ENCODE results near the gene FBXO3.
A peak's percentile ranks its signal among the peaks of the same experiment; 100 is the strongest.

The FBXO3 gene

GRCh38 chr11:33722590-33723234, 51.6 kb downstream of the FBXO3 start:
- no CpG with 5 or more reads among the region's 2 CpGs for WGBS (ENCODE audit: extremely low coverage, insufficient coverage, low lambda C conversion rate)
- peak; percentile 53 for DNase-seq
- no peak overlapping the region for H3K4me3 ChIP-seq (ENCODE audit: low read length)
- H3K4me1 ChIP-seq (ENCODE audit: control insufficient read depth, low read depth, low read length) = peaks cover 8% of the 10 kb centered on the region
- H2AK5ac ChIP-seq (ENCODE audit: low read length) = no peak overlapping the region
- no peak overlapping the region for H3K18ac ChIP-seq (ENCODE audit: low read length)
- no peak overlapping the region for H3K4me2 ChIP-seq (ENCODE audit: low read length)
- H3K27me3 ChIP-seq (ENCODE audit: insufficient read depth, low read length, poor library complexity) = no peaks in the 10 kb centered on the region
- no peak overlapping the region for H3K23ac ChIP-seq (ENCODE audit: low read length)
- peaks cover 3% of the 10 kb centered on the region for H3K79me1 ChIP-seq (ENCODE audit: low read length)
- no peak overlapping the region for H2BK120ac ChIP-seq (ENCODE audit: low read depth, low read length)
- no peak overlapping the region for H3K4ac ChIP-seq (ENCODE audit: low read depth, low read length)
- H4K5ac ChIP-seq (ENCODE audit: low read length) = no peak overlapping the region
- no peak overlapping the region for H3K56ac ChIP-seq (ENCODE audit: low read length)
- no peak overlapping the region for H2BK15ac ChIP-seq (replicated peaks; ENCODE audit: low read depth)
- H4K8ac ChIP-seq (ENCODE audit: low read depth, low read length) = no peak overlapping the region
- no peak overlapping the region for H3K27ac ChIP-seq (ENCODE audit: low read depth, low read length)
- no peaks in the 10 kb centered on the region for H3K36me3 ChIP-seq (ENCODE audit: control insufficient read depth, insufficient read depth, low read length)
- no peaks in the 10 kb centered on the region for H3K79me2 ChIP-seq (ENCODE audit: control insufficient read depth, insufficient read depth, low read length)
- H3K9ac ChIP-seq (ENCODE audit: low read length) = no peak overlapping the region
- H2BK5ac ChIP-seq (ENCODE audit: low read length) = no peak overlapping the region

GRCh38 chr11:33721984-33722383, 52.3 kb downstream of the FBXO3 start:
- Histone ChIP-seq H3K27ac (ENCODE audit: low read depth, low read length) (no peak overlapping the region), H3K36me3 (ENCODE audit: control insufficient read depth, insufficient read depth, low read length) (no peaks in the 10 kb centered on the region)

GRCh38 chr11:33721426-33721825, 52.9 kb downstream of the FBXO3 start:
- no CpG with 5 or more reads among the region's 1 CpG for WGBS (ENCODE audit: extremely low coverage, insufficient coverage, low lambda C conversion rate)
- DNase-seq = no peak
- no peak overlapping the region for H4K5ac ChIP-seq (ENCODE audit: low read length)
- no peak overlapping the region for H2BK5ac ChIP-seq (ENCODE audit: low read length)
- H3K56ac ChIP-seq (ENCODE audit: low read length) = no peak overlapping the region
- no peaks in the 10 kb centered on the region for H3K79me2 ChIP-seq (ENCODE audit: control insufficient read depth, insufficient read depth, low read length)
- H3K27ac ChIP-seq (ENCODE audit: low read depth, low read length) = no peak overlapping the region
- H2BK15ac ChIP-seq (replicated peaks; ENCODE audit: low read depth) = no peak overlapping the region
- no peak overlapping the region for H4K8ac ChIP-seq (ENCODE audit: low read depth, low read length)
- H2AK5ac ChIP-seq (ENCODE audit: low read length) = no peak overlapping the region
- H3K23ac ChIP-seq (ENCODE audit: low read length) = no peak overlapping the region
- H3K36me3 ChIP-seq (ENCODE audit: control insufficient read depth, insufficient read depth, low read length) = no peaks in the 10 kb centered on the region
- peaks cover 8% of the 10 kb centered on the region for H3K4me1 ChIP-seq (ENCODE audit: control insufficient read depth, low read depth, low read length)
- H3K9ac ChIP-seq (ENCODE audit: low read length) = no peak overlapping the region
- H3K27me3 ChIP-seq (ENCODE audit: insufficient read depth, low read length, poor library complexity) = no peaks in the 10 kb centered on the region
- no peak overlapping the region for H3K4me3 ChIP-seq (ENCODE audit: low read length)
- no peak overlapping the region for H2BK120ac ChIP-seq (ENCODE audit: low read depth, low read length)
- peaks cover 3% of the 10 kb centered on the region for H3K79me1 ChIP-seq (ENCODE audit: low read length)
- H3K4me2 ChIP-seq (ENCODE audit: low read length) = no peak overlapping the region
- H3K18ac ChIP-seq (ENCODE audit: low read length) = no peak overlapping the region
- no peak overlapping the region for H3K4ac ChIP-seq (ENCODE audit: low read depth, low read length)

More at GRCh38 chr11:33721984-33722383, 52.3 kb downstream of the FBXO3 start:
- Histone ChIP-seq H3K4me1 (ENCODE audit: control insufficient read depth, low read depth, low read length) (peaks cover 8% of the 10 kb centered on the region), H3K4ac (ENCODE audit: low read depth, low read length) (no peak overlapping the region), H3K56ac (ENCODE audit: low read length) (no peak overlapping the region), H2BK120ac (ENCODE audit: low read depth, low read length) (no peak overlapping the region), H3K4me2 (ENCODE audit: low read length) (no peak overlapping the region), H2BK15ac (replicated peaks; ENCODE audit: low read depth) (no peak overlapping the region), H3K27me3 (ENCODE audit: insufficient read depth, low read length, poor library complexity) (no peaks in the 10 kb centered on the region), H2AK5ac (ENCODE audit: low read length) (no peak overlapping the region), H3K4me3 (ENCODE audit: low read length) (no peak overlapping the region), H3K79me1 (ENCODE audit: low read length) (peaks cover 3% of the 10 kb centered on the region), H4K8ac (ENCODE audit: low read depth, low read length) (no peak overlapping the region), H3K18ac (ENCODE audit: low read length) (no peak overlapping the region), H2BK5ac (ENCODE audit: low read length) (no peak overlapping the region), H4K5ac (ENCODE audit: low read length) (no peak overlapping the region), H3K9ac (ENCODE audit: low read length) (no peak overlapping the region), H3K79me2 (ENCODE audit: control insufficient read depth, insufficient read depth, low read length) (no peaks in the 10 kb centered on the region), H3K23ac (ENCODE audit: low read length) (no peak overlapping the region)
- no peak for DNase-seq
- WGBS (ENCODE audit: extremely low coverage, insufficient coverage, low lambda C conversion rate) = no CpG with 5 or more reads among the region's 5 CpGs

- Histone ChIP-seq H3K4ac (ENCODE audit: low read depth, low read length) (no peak overlapping the region), H3K9ac (ENCODE audit: low read length) (no peak overlapping the region), H3K56ac (ENCODE audit: low read length) (no peak overlapping the region), H2AK5ac (ENCODE audit: low read length) (no peak overlapping the region), H3K79me2 (ENCODE audit: control insufficient read depth, insufficient read depth, low read length) (no peaks in the 10 kb centered on the region), H2BK120ac (ENCODE audit: low read depth, low read length) (no peak overlapping the region), H2BK5ac (ENCODE audit: low read length) (no peak overlapping the region), H3K27ac (ENCODE audit: low read depth, low read length) (no peak overlapping the region), H3K36me3 (ENCODE audit: control insufficient read depth, insufficient read depth, low read length) (no peaks in the 10 kb centered on the region), H3K18ac (ENCODE audit: low read length) (no peak overlapping the region), H3K23ac (ENCODE audit: low read length) (no peak overlapping the region), H3K27me3 (ENCODE audit: insufficient read depth, low read length, poor library complexity) (no peaks in the 10 kb centered on the region), H4K8ac (ENCODE audit: low read depth, low read length) (no peak overlapping the region), H2BK15ac (replicated peaks; ENCODE audit: low read depth) (no peak overlapping the region), H3K4me1 (ENCODE audit: control insufficient read depth, low read depth, low read length) (peaks cover 8% of the 10 kb centered on the region), H4K5ac (ENCODE audit: low read length) (no peak overlapping the region), H3K4me3 (ENCODE audit: low read length) (no peak overlapping the region), H3K4me2 (ENCODE audit: low read length) (no peak overlapping the region), H3K79me1 (ENCODE audit: low read length) (peaks cover 3% of the 10 kb centered on the region)
- no peak for DNase-seq
- no CpG with 5 or more reads among the region's 5 CpGs for WGBS (ENCODE audit: extremely low coverage, insufficient coverage, low lambda C conversion rate)
Observed at GRCh38 chr11:33719587-33719986, 54.7 kb downstream of the FBXO3 start.

- no peak overlapping the region for H3K4me2 ChIP-seq (ENCODE audit: low read length)
- peaks cover 6% of the 10 kb centered on the region for H3K4me1 ChIP-seq (ENCODE audit: control insufficient read depth, low read depth, low read length)
- DNase-seq = no peak
- no peak overlapping the region for H2AK5ac ChIP-seq (ENCODE audit: low read length)
- H3K27ac ChIP-seq (ENCODE audit: low read depth, low read length) = no peak overlapping the region
- no peak overlapping the region for H3K9ac ChIP-seq (ENCODE audit: low read length)
- H2BK15ac ChIP-seq (replicated peaks; ENCODE audit: low read depth) = no peak overlapping the region
- H3K18ac ChIP-seq (ENCODE audit: low read length) = no peak overlapping the region
- no peak overlapping the region for H3K23ac ChIP-seq (ENCODE audit: low read length)
- no peaks in the 10 kb centered on the region for H3K36me3 ChIP-seq (ENCODE audit: control insufficient read depth, insufficient read depth, low read length)
- no peak overlapping the region for H3K56ac ChIP-seq (ENCODE audit: low read length)
- no peak overlapping the region for H2BK5ac ChIP-seq (ENCODE audit: low read length)
- no peak overlapping the region for H4K8ac ChIP-seq (ENCODE audit: low read depth, low read length)
- no peaks in the 10 kb centered on the region for H3K27me3 ChIP-seq (ENCODE audit: insufficient read depth, low read length, poor library complexity)
- no peak overlapping the region for H2BK120ac ChIP-seq (ENCODE audit: low read depth, low read length)
- H3K79me2 ChIP-seq (ENCODE audit: control insufficient read depth, insufficient read depth, low read length) = no peaks in the 10 kb centered on the region
- no peaks in the 10 kb centered on the region for H3K79me1 ChIP-seq (ENCODE audit: low read length)
- H4K5ac ChIP-seq (ENCODE audit: low read length) = no peak overlapping the region
- H3K4ac ChIP-seq (ENCODE audit: low read depth, low read length) = no peak overlapping the region
- no peak overlapping the region for H3K4me3 ChIP-seq (ENCODE audit: low read length)
- no CpG with 5 or more reads among the region's 2 CpGs for WGBS (ENCODE audit: extremely low coverage, insufficient coverage, low lambda C conversion rate)
Observed at GRCh38 chr11:33718440-33718839, 55.9 kb downstream of the FBXO3 start.

DNA sequence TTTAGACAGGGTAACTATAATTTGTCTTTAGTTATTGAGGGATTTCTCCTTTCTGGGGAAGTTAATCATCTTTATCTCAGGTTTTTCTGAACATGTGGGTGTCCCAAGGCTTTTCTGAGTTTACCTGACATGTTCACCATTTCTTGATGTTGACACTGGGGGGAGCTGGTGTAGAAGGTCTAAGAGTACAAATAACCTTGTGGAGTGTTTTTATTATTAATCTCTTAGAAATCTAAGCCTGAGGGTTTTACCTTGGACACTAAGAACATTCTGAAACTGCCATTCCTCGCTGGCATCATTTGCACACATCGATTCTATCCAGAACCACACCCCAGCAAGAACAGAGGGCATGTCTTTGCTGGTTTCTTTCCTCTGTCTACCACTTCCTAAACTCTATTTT, 58.1 kb downstream of the FBXO3 start:
- H2BK5ac ChIP-seq (ENCODE audit: low read length) = no peak overlapping the region
- no CpG with 5 or more reads among the region's 2 CpGs for WGBS (ENCODE audit: extremely low coverage, insufficient coverage, low lambda C conversion rate)

More for the DNA sequence above, 58.1 kb downstream of the FBXO3 start:
- no peak overlapping the region for H2BK120ac ChIP-seq (ENCODE audit: low read depth, low read length)
- no peak overlapping the region for H4K8ac ChIP-seq (ENCODE audit: low read depth, low read length)
- H3K9ac ChIP-seq (ENCODE audit: low read length) = no peak overlapping the region
- no peaks in the 10 kb centered on the region for H3K27me3 ChIP-seq (ENCODE audit: insufficient read depth, low read length, poor library complexity)
- H3K4ac ChIP-seq (ENCODE audit: low read depth, low read length) = no peak overlapping the region
- no peak overlapping the region for H3K56ac ChIP-seq (ENCODE audit: low read length)
- H3K4me3 ChIP-seq (ENCODE audit: low read length) = no peak overlapping the region
- no peaks in the 10 kb centered on the region for H3K79me2 ChIP-seq (ENCODE audit: control insufficient read depth, insufficient read depth, low read length)
- H2AK5ac ChIP-seq (ENCODE audit: low read length) = no peak overlapping the region
- no peak overlapping the region for H3K27ac ChIP-seq (ENCODE audit: low read depth, low read length)
- no peak overlapping the region for H3K18ac ChIP-seq (ENCODE audit: low read length)
- H3K4me2 ChIP-seq (ENCODE audit: low read length) = no peak overlapping the region
- no peak for DNase-seq
- H4K5ac ChIP-seq (ENCODE audit: low read length) = no peak overlapping the region
- H3K4me1 ChIP-seq (ENCODE audit: control insufficient read depth, low read depth, low read length) = no peaks in the 10 kb centered on the region
- no peaks in the 10 kb centered on the region for H3K36me3 ChIP-seq (ENCODE audit: control insufficient read depth, insufficient read depth, low read length)
- H3K79me1 ChIP-seq (ENCODE audit: low read length) = no peaks in the 10 kb centered on the region
- H2BK15ac ChIP-seq (replicated peaks; ENCODE audit: low read depth) = no peak overlapping the region
- no peak overlapping the region for H3K23ac ChIP-seq (ENCODE audit: low read length)

Data from mesendoderm (in vitro differentiated cells).